Measurements from ENCODE around the gene PIH1D1. TPM values are rescaled to one million over a fixed set of nuclear protein-coding genes. Genes with fewer than 3 reads are reported as not detected.
"Not testable (repeated sequence)": the region's sequence is repeated elsewhere in the genome, so short reads cannot be mapped to it uniquely, and the experiment has no call there.

PIH1D1 gene
- total and polyA plus RNA-seq, 11 donors: 16.3 to 57.6 (median 31.1) TPM

DNA sequence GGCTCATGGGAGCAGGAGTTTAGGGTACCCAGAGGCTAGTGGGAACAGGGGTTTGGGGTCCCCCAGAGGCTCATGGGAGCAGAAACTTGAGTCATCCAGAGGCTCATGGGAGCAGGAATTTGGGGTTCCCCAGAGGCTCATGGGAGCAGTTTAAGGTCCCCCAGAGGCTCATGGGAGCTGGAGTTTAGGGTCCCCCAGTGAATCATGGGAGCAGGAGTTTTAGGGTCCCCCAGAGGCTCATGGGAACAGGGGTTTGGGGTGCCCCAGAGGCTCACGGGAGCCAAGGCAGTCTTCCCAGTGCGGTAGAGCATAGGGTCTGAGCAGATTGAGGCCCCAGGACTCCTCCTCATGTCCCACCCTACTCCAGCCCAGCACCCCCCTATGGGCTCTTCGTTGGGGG lies 13.8 kb upstream of the PIH1D1 start:
- WGBS, 4 donors: 87 to 99% (median 95%) methylated on average over 3 of the region's 3 CpGs
- ATAC-seq (no peak), DNase-seq (no peak)
- intact Hi-C loops (cut with DNase I): no loop called here
- TF ChIP-seq CTCF (IDR thresholded peaks at IDR 0.05): no peak
- no peak for TF ChIP-seq POLR2A (IDR thresholded peaks at IDR 0.05)
- H3K27ac ChIP-seq: no peak overlapping the region
- peaks cover 0 to 23% (median 15%) of the 10 kb centered on the region in 12 donors for H3K4me1 ChIP-seq
- H3K27me3 ChIP-seq: no peaks in the 10 kb centered on the region
- H3K9me3 ChIP-seq: no peaks in the 10 kb centered on the region
- peaks cover 0 to 48% (median 15%) of the 10 kb centered on the region in 9 donors for H3K36me3 ChIP-seq
- no peak overlapping the region for H3K4me3 ChIP-seq

- TF ChIP-seq CTCF (IDR thresholded peaks at IDR 0.05) (no peak), POLR2A (IDR thresholded peaks at IDR 0.05) (no peak)
- peaks cover 0 to 11% (median 8%) of the 10 kb centered on the region in 12 donors for H3K4me1 ChIP-seq
- H3K36me3 ChIP-seq: peaks cover 0 to 59% (median 24%) of the 10 kb centered on the region in 9 donors
- H3K9me3 ChIP-seq: no peaks in the 10 kb centered on the region
- H3K27me3 ChIP-seq: no peaks in the 10 kb centered on the region
- H3K4me3 ChIP-seq: no peak overlapping the region
- intact Hi-C loops (cut with DNase I): no loop called here
- 93 to 95% (median 94%) methylated on average over 33 to 39 of the region's 39 CpGs for WGBS, 4 donors
- H3K27ac ChIP-seq: no peak overlapping the region
- DNase-seq (peak in 1 of 5 donors; percentile 25), ATAC-seq (no peak)
These were observed 12.5 kb upstream of the PIH1D1 start for GRCh38 chr19:49463960-49464740.

- intact Hi-C loops (cut with DNase I): no loop called here
- Histone ChIP-seq H3K27me3 (no peaks in the 10 kb centered on the region), H3K36me3 (peaks cover 0 to 59% (median 24%) of the 10 kb centered on the region in 9 donors), H3K4me1 (peaks cover 0 to 4% (median 0%) of the 10 kb centered on the region in 12 donors), H3K4me3 (no peak overlapping the region), H3K9me3 (no peaks in the 10 kb centered on the region), H3K27ac (no peak overlapping the region)
- TF ChIP-seq POLR2A (IDR thresholded peaks at IDR 0.05) (no peak), CTCF (IDR thresholded peaks at IDR 0.05) (no peak)
- no peak for DNase-seq
- ATAC-seq: no peak
- whole genome bisulfite sequencing, 4 donors: 87 to 90% (median 88%) methylated on average over 12 of the region's 12 CpGs
These were observed 10.9 kb upstream of the PIH1D1 start for GRCh38 chr19:49462492-49462891.

- peaks cover 0 to 52% (median 22%) of the 10 kb centered on the region in 9 donors for H3K36me3 ChIP-seq
These were observed 10.0 kb upstream of the PIH1D1 start for GRCh38 chr19:49461656-49462055.

GRCh38 chr19:49461130-49461529 lies 9.5 kb upstream of the PIH1D1 start:
- H3K4me1 ChIP-seq: peaks cover 0 to 16% (median 2%) of the 10 kb centered on the region in 12 donors
- intact Hi-C loops (cut with DNase I); ATAC-seq; DNase-seq; H3K4me3 ChIP-seq; H3K27me3 ChIP-seq; H3K27ac ChIP-seq; H3K9me3 ChIP-seq: not testable (repeated sequence)
- peaks cover 0 to 47% (median 21%) of the 10 kb centered on the region in 9 donors for H3K36me3 ChIP-seq
- 0% methylated on average over 1 of the region's 1 CpG; no CpG with 5 or more reads in 3 of the 4 donors for WGBS, 4 donors

More at GRCh38 chr19:49461656-49462055, 10.0 kb upstream of the PIH1D1 start:
- no peak for TF ChIP-seq POLR2A (IDR thresholded peaks at IDR 0.05)
- no peak for TF ChIP-seq CTCF (IDR thresholded peaks at IDR 0.05)
- DNase-seq: no peak
- Histone ChIP-seq H3K4me3 (no peak overlapping the region), H3K27me3 (no peaks in the 10 kb centered on the region), H3K27ac (no peak overlapping the region), H3K4me1 (peaks cover 0 to 11% (median 0%) of the 10 kb centered on the region in 12 donors), H3K9me3 (no peaks in the 10 kb centered on the region)
- no peak for ATAC-seq
- 97 to 98% (median 97%) methylated on average over 34 to 37 of the region's 37 CpGs for WGBS, 4 donors
- intact Hi-C loops (cut with DNase I): no loop called here
